Heart left ventricle (tissue), 16 donors: ENCODE data around the gene LRRC28. TPM values are rescaled to one million over a fixed set of nuclear protein-coding genes. Genes with fewer than 3 reads are reported as not detected.
A peak's percentile ranks its signal among the peaks of the same experiment; 100 is the strongest.

Source experiments
- ATAC-seq, 4 donors: fragments of 200-7000 bp; cut with Tn5 transposase; one replicate each; pipeline ENCODE4 v1.9.1; 2020 to 2022; ENCODE audit warnings: moderate library complexity in 4 of 4, mild to moderate bottlenecking in 3 of 4, moderate number of reproducible peaks in 1 of 4
- DNase-seq, 5 donors: peaks; one replicate each; pipeline ENCODE4 v3.0.0-alpha.2; 2020
- H3K27ac ChIP-seq, 12 donors: fragments of 200-600 bp; sonication (generic) in 4 of 12; one replicate each; pipeline versions ENCODE4 v1.5.0 to v1.8.0; 2016 to 2022; ENCODE audit warnings: mild to moderate bottlenecking in 2 of 12
- H3K27me3 ChIP-seq, 9 donors: fragments of 200-600 bp; sonication (generic) in 2 of 9; one replicate each; pipeline versions ENCODE4 v1.5.1 to v1.8.0; 2016 to 2022; ENCODE audit warnings: mild to moderate bottlenecking in 3 of 9
- H3K36me3 ChIP-seq, 9 donors: fragments of 200-600 bp; sonication (generic) in 2 of 9; one replicate each; pipeline versions ENCODE4 v1.5.0 to v1.8.0; 2018 to 2022; ENCODE audit warnings: mild to moderate bottlenecking in 2 of 9
- H3K4me1 ChIP-seq, 12 donors: fragments of 200-600 bp; sonication (generic) in 4 of 12; one replicate each; pipeline versions ENCODE4 v1.5.0 to v1.8.0; 2016 to 2022; ENCODE audit warnings: mild to moderate bottlenecking in 3 of 12
- H3K4me3 ChIP-seq, 12 donors: fragments of 200-600 bp; sonication (generic) in 4 of 12; one replicate each; pipeline versions ENCODE4 v1.5.0 to v1.8.0; 2017 to 2022; ENCODE audit warnings: mild to moderate bottlenecking in 9 of 12, moderate library complexity in 4 of 12
- H3K9me3 ChIP-seq, 12 donors: fragments of 200-600 bp; sonication (generic) in 4 of 12; one replicate each; pipeline versions ENCODE4 v1.5.0 to v1.8.0; 2016 to 2022; ENCODE audit warnings: mild to moderate bottlenecking in 1 of 12
- POLR2A ChIP-seq, 2 donors: fragments of 450-650 bp; IDR thresholded peaks; one replicate each; pipeline ENCODE4 v1.6.1; 2017; ENCODE audit warnings: antibody characterized with exemption in 2 of 2, mild to moderate bottlenecking in 2 of 2, moderate library complexity in 2 of 2
- WGBS, 4 donors: extraction: QIAGEN DNeasy Blood & Tissue Kit in 2 of 4; methylation state at CpG; one replicate each; pipeline versions ENCODE4 v1.1.5 to v1.1.7; 2013 to 2018; 5-methylcytosine and 5-hydroxymethylcytosine counted together
- intact Hi-C, 10 donors: fragments of 100-400 bp; cut with DNase I; formaldehyde crosslinking; loops; one replicate each; pipeline versions ENCODE4 v1.11.1 to v1.14.2; 2022
- polyA plus RNA-seq, 2 donors: library from polyadenylated mRNA; stranded (reverse); fragments of 200-250 nt; gene quantifications; one replicate each; pipeline ENCODE4 v1.2.3, GENCODE V29; 2013
- total RNA-seq, 9 donors: library from RNA; depleted of rRNA in 2 of 9; stranded (reverse); fragments of >200 nt in 2 of 9; fragmentation: NEBNext Ultra II Directional in 3 of 9; extraction: Animal tissue kit (Norgen Biotek cat#: 25700) in 3 of 9; gene quantifications; one replicate each; pipeline versions ENCODE4 v1.1.0 to v1.2.4, GENCODE V29; 2016 to 2023
- TF ChIP-seq, protein P1 (sequence below), 12 donors: fragments of 200-600 bp; sonication (generic) in 4 of 12; IDR thresholded peaks; one replicate each; pipeline versions ENCODE4 v1.5.0 to v1.8.0; 2018 to 2022; ENCODE audit warnings: antibody characterized with exemption in 12 of 12, mild to moderate bottlenecking in 5 of 12
- donor health status: ischemic (EF 13 %, LVEDD 7.1; RV severe dilation, severe dysfunction).
- donor health status: healthy with polysubstance abuse.
- donor health status: DM: no; HTN: yes; CAD: no.
- donor health status: DM: no; HTN: no; CAD: no.
- donor health status: ischemic (EF 25% LVEDD 6.9; RV normal size, moderate dysfunction).
- donor health status: ischemic (EF 25% LVEDD 5.7; RV mildly dilated, moderate dysfunction).
- donor health status: healthy.
- donor health status: DM: yes; HTN: yes; CAD: no.
- donor health status: ischemic (EF 35%, LVEDD 5.7; RV mildly dilated, moderate dysfunction).
- donor health status: nonischemic (EF 11% LVEDD 7.7; RV severe dilation, severe dysfunction).
- donor health status: DM: yes; HTN: yes; CAD: no.
- donor health status: PGD.
- donor health status: ischemic (EF 29% LVEDD 5.4; RV normal size, mild dysfunction).
- donor health status: nonischemic (EF 23%, LVEDD 6.1; RV moderate dilation, normal function).

The LRRC28 gene
- total and polyA plus RNA-seq, 11 donors, result 5.1 to 28.6 (median 20.1) TPM

- TF ChIP-seq, protein P1, sequence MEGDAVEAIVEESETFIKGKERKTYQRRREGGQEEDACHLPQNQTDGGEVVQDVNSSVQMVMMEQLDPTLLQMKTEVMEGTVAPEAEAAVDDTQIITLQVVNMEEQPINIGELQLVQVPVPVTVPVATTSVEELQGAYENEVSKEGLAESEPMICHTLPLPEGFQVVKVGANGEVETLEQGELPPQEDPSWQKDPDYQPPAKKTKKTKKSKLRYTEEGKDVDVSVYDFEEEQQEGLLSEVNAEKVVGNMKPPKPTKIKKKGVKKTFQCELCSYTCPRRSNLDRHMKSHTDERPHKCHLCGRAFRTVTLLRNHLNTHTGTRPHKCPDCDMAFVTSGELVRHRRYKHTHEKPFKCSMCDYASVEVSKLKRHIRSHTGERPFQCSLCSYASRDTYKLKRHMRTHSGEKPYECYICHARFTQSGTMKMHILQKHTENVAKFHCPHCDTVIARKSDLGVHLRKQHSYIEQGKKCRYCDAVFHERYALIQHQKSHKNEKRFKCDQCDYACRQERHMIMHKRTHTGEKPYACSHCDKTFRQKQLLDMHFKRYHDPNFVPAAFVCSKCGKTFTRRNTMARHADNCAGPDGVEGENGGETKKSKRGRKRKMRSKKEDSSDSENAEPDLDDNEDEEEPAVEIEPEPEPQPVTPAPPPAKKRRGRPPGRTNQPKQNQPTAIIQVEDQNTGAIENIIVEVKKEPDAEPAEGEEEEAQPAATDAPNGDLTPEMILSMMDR (IDR thresholded peaks at IDR 0.05), result no peak
- no peak for TF ChIP-seq POLR2A (IDR thresholded peaks at IDR 0.05)
- Histone ChIP-seq H3K9me3 (no peaks in the 10 kb centered on the region), H3K4me1 (peaks cover 0 to 26% (median 9%) of the 10 kb centered on the region in 12 donors), H3K36me3 (peaks cover 0 to 4% (median 0%) of the 10 kb centered on the region in 9 donors), H3K27me3 (no peaks in the 10 kb centered on the region), H3K27ac (no peak overlapping the region), H3K4me3 (no peak overlapping the region)
- intact Hi-C loops, result loop anchor here in 4 of 10 donors (5.0 to 10.0 kb wide), 4 partner anchors 33 to 367 kb away; no protein-coding TSS in a partner anchor
- DNase-seq, result no peak
- 84 to 92% (median 88%) methylated on average over 3 of the region's 3 CpGs for WGBS, 4 donors
- ATAC-seq, result no peak
Measured at GRCh38 chr15:99340347-99340746, 89.1 kb downstream of the LRRC28 start.

- Histone ChIP-seq H3K36me3 (peaks cover 0 to 4% (median 0%) of the 10 kb centered on the region in 9 donors), H3K27ac (no peak overlapping the region), H3K9me3 (no peaks in the 10 kb centered on the region), H3K4me3 (no peak overlapping the region), H3K4me1 (peaks cover 0 to 24% (median 9%) of the 10 kb centered on the region in 12 donors), H3K27me3 (no peaks in the 10 kb centered on the region)
- 88 to 94% (median 90%) methylated on average over 1 of the region's 1 CpG for WGBS, 4 donors
- ATAC-seq (no peak), DNase-seq (no peak)
- TF ChIP-seq POLR2A (IDR thresholded peaks at IDR 0.05), result no peak
- TF ChIP-seq, protein P1 (IDR thresholded peaks at IDR 0.05), result no peak
- intact Hi-C loops, result loop anchor here in 4 of 10 donors (5.0 to 10.0 kb wide), 4 partner anchors 34 to 366 kb away; no protein-coding TSS in a partner anchor
Measured at GRCh38 chr15:99341786-99342185, 90.5 kb downstream of the LRRC28 start.

DNA sequence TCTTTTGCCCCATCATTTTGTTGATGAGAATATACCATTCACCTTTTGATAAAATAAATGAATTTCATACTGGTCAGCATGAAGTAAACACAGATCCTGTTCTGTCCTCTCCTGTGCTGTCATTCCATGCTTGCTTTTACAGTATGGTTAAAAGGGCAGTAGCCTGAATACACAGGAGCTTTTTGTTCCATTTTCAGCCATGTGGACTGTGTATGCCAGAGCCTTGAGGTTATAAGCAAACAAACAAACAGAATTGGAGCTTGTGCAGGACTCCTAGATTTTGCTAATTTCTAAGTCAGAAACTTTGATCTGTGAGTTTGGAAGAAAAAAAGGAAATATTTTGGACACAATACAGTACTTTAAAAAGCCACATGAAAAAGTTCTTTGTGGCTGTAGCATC lies 91.9 kb downstream of the LRRC28 start:
- H3K27ac ChIP-seq, result peak overlapping the region in 1 of 12 donors; percentile 24
- ATAC-seq (no peak), DNase-seq (no peak)
- H3K4me3 ChIP-seq, result no peak overlapping the region
- no peaks in the 10 kb centered on the region for H3K9me3 ChIP-seq
- peaks cover 0 to 4% (median 0%) of the 10 kb centered on the region in 9 donors for H3K36me3 ChIP-seq
- intact Hi-C loops, result loop anchor here in 4 of 10 donors (5.0 to 10.0 kb wide), 4 partner anchors 36 to 364 kb away; no protein-coding TSS in a partner anchor
- TF ChIP-seq, protein P1 (IDR thresholded peaks at IDR 0.05), result no peak
- no peak for TF ChIP-seq POLR2A (IDR thresholded peaks at IDR 0.05)
- no peaks in the 10 kb centered on the region for H3K27me3 ChIP-seq
- peaks cover 0 to 24% (median 9%) of the 10 kb centered on the region in 12 donors for H3K4me1 ChIP-seq

DNA sequence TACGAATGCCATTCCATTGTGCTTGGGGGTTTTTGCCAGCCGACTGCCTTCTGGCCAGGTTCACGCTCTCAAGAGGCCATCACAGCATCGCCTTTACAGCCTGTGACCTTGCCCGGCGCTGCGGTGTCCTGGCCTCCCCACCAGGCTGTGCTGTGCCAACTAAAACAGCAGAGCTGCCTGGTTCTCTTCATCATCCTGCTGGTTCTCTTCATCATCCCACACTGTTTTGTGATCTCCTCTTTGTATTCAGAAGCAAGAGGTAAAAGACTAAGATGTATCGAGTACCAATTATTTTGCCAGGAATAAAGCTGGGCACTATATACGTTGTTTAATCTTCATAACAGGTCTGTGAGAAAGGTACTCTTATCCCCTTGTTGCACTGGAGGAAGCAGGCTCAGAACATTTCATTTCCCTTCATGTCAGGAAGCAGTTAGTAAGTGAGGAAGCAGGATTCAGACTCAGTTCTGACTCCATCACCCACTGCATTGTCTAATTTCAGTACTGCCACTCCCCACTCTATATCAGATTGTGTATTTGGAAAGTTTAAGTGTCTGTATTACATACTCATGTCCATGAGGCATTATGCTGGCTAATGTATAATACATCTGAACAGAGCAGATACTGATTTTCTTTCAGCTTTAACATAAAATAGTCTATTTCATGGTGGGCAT lies 92.7 kb downstream of the LRRC28 start:
- TF ChIP-seq, protein P1 (IDR thresholded peaks at IDR 0.05), result peak; percentile 33 to 71 (median 52)
- TF ChIP-seq POLR2A (IDR thresholded peaks at IDR 0.05), result no peak
- DNase-seq (peak; percentile 45 to 69 (median 52)), ATAC-seq (peak; percentile 81 to 92 (median 88))
- intact Hi-C loops, result loop anchor here in 4 of 10 donors (5.0 to 10.0 kb wide), 4 partner anchors 37 to 363 kb away; no protein-coding TSS in a partner anchor
- 32 to 59% (median 46%) methylated on average over 9 of the region's 9 CpGs for WGBS, 4 donors
- Histone ChIP-seq H3K4me3 (no peak overlapping the region), H3K27ac (peak overlapping the region in 11 of 12 donors; percentile 0 to 50 (median 27)), H3K4me1 (peaks cover 0 to 24% (median 9%) of the 10 kb centered on the region in 12 donors), H3K9me3 (no peaks in the 10 kb centered on the region), H3K27me3 (no peaks in the 10 kb centered on the region), H3K36me3 (no peaks in the 10 kb centered on the region)
